ENCODE results near the gene CALML3.

CALML3 gene

GRCh38 chr10:5528989-5529701 lies 4.4 kb downstream of the CALML3 start:
- DNase-seq = no peak

GRCh38 chr10:5529702-5530411 lies 5.1 kb downstream of the CALML3 start:
- DNase-seq = no peak

GRCh38 chr10:5530412-5530806 lies 5.6 kb downstream of the CALML3 start:
- no peak for DNase-seq

- DNase-seq = no peak
These were observed 6.2 kb downstream of the CALML3 start for GRCh38 chr10:5530846-5531557.

GRCh38 chr10:5531558-5532306 lies 7.0 kb downstream of the CALML3 start:
- no peak for DNase-seq

GRCh38 chr10:5532307-5532605 lies 7.5 kb downstream of the CALML3 start:
- no peak for DNase-seq

GRCh38 chr10:5532618-5533097 lies 7.9 kb downstream of the CALML3 start:
- no peak for DNase-seq

GRCh38 chr10:5533098-5533731 lies 8.5 kb downstream of the CALML3 start:
- DNase-seq = no peak

- no peak for DNase-seq
These were observed 9.5 kb downstream of the CALML3 start for GRCh38 chr10:5534051-5534821.

- DNase-seq = no peak
These were observed 10.4 kb downstream of the CALML3 start for GRCh38 chr10:5534880-5535856.

- DNase-seq = no peak
These were observed 11.8 kb downstream of the CALML3 start for GRCh38 chr10:5536486-5537081.

GRCh38 chr10:5537684-5538083 lies 12.9 kb downstream of the CALML3 start:
- no peak for DNase-seq

- no peak for DNase-seq
These were observed 13.7 kb downstream of the CALML3 start for GRCh38 chr10:5538446-5538845.

- no peak for DNase-seq
These were observed 14.3 kb downstream of the CALML3 start for GRCh38 chr10:5538892-5539651.

- DNase-seq = no peak
These were observed 15.3 kb downstream of the CALML3 start for GRCh38 chr10:5540080-5540479.

GRCh38 chr10:5540891-5541290 lies 16.1 kb downstream of the CALML3 start:
- DNase-seq = no peak

GRCh38 chr10:5542100-5542499 lies 17.3 kb downstream of the CALML3 start:
- DNase-seq = no peak

- DNase-seq = no peak
These were observed 18.9 kb downstream of the CALML3 start for GRCh38 chr10:5543623-5544022.

GRCh38 chr10:5544216-5544805 lies 19.6 kb downstream of the CALML3 start:
- DNase-seq = peak; percentile 7
